HuH-7.5 (cell line): ENCODE measurements around the gene TCP11X1.
"Not testable (repeated sequence)": the region's sequence is repeated elsewhere in the genome, so short reads cannot be mapped to it uniquely, and the experiment has no call there.

Experiments used
- DNase-seq: peaks from one replicate; pipeline ENCODE4 v3.0.0; 2011; ENCODE audit warnings: low spot score

Gene TCP11X1

GRCh38 chrX:102214986-102215385 is at the start of gene TCP11X1:
TCP11X1 (plus strand) TSS chrX:102215301.
- DNase-seq = not testable (repeated sequence)

- DNase-seq = no peak
Measured at GRCh38 chrX:102185967-102186720, 29.0 kb upstream of the TCP11X1 start.

- DNase-seq = not testable (repeated sequence)
Measured at GRCh38 chrX:102207940-102208339, 7.2 kb upstream of the TCP11X1 start.

- DNase-seq = not testable (repeated sequence)
Measured at GRCh38 chrX:102216497-102216896, 1.4 kb downstream of the TCP11X1 start.

- not testable (repeated sequence) for DNase-seq
Measured at GRCh38 chrX:102235678-102236077, 20.6 kb downstream of the TCP11X1 start.

- not testable (repeated sequence) for DNase-seq
Measured at GRCh38 chrX:102240265-102240664, 25.2 kb downstream of the TCP11X1 start.

- not testable (repeated sequence) for DNase-seq
Measured at GRCh38 chrX:102246893-102247292, 31.8 kb downstream of the TCP11X1 start, which contains the start of gene NXF2. NXF2 (plus strand) TSS chrX:102247167; CDS start chrX:102307079, 59,912 bp downstream.

GRCh38 chrX:102272231-102272630 is 57.1 kb downstream of the TCP11X1 start:
- DNase-seq = not testable (repeated sequence)
